Measurements from ENCODE around the gene DDX49. TPM values are rescaled to one million over a fixed set of nuclear protein-coding genes. Genes with fewer than 3 reads are reported as not detected.

Gene DDX49
- total RNA-seq, 1 donor from 2014 or later: 54.9 TPM

- Mint-ChIP-seq H3K9me3 (no peaks in the 10 kb centered on the region), H3K4me1 (no peaks in the 10 kb centered on the region), H3K4me3 (no peak overlapping the region), H3K27ac (ENCODE audit: unreplicated experiment) (no peak overlapping the region), H3K27me3 (ENCODE audit: low read depth) (no peaks in the 10 kb centered on the region), H3K36me3 (ENCODE audit: low read depth) (no peaks in the 10 kb centered on the region)
- no peak for TF ChIP-seq CTCF (conservative IDR thresholded peaks at IDR 0.05)
- no peak for DNase-seq (ENCODE audit: low read depth, low spot score)
These were observed 12.7 kb upstream of the DDX49 start for GRCh38 chr19:18906605-18907519.

- Mint-ChIP-seq H3K36me3 (ENCODE audit: low read depth) (peaks cover 6% of the 10 kb centered on the region), H3K9me3 (no peaks in the 10 kb centered on the region), H3K27ac (ENCODE audit: unreplicated experiment) (no peak overlapping the region), H3K4me1 (no peaks in the 10 kb centered on the region), H3K27me3 (ENCODE audit: low read depth) (no peaks in the 10 kb centered on the region), H3K4me3 (no peak overlapping the region)
- DNase-seq (ENCODE audit: low read depth, low spot score): no peak
- TF ChIP-seq CTCF (conservative IDR thresholded peaks at IDR 0.05): no peak
These were observed 10.4 kb upstream of the DDX49 start for GRCh38 chr19:18908917-18909619.

GRCh38 chr19:18910010-18910409, 9.5 kb upstream of the DDX49 start:
- Mint-ChIP-seq H3K4me3 (no peak overlapping the region), H3K27ac (ENCODE audit: unreplicated experiment) (no peak overlapping the region), H3K36me3 (ENCODE audit: low read depth) (peaks cover 6% of the 10 kb centered on the region), H3K4me1 (no peaks in the 10 kb centered on the region), H3K9me3 (no peaks in the 10 kb centered on the region), H3K27me3 (ENCODE audit: low read depth) (no peaks in the 10 kb centered on the region)
- TF ChIP-seq CTCF (conservative IDR thresholded peaks at IDR 0.05): no peak
- DNase-seq (ENCODE audit: low read depth, low spot score): no peak

GRCh38 chr19:18910801-18911436, 8.6 kb upstream of the DDX49 start:
- TF ChIP-seq CTCF (conservative IDR thresholded peaks at IDR 0.05): no peak
- Mint-ChIP-seq H3K27me3 (ENCODE audit: low read depth) (no peaks in the 10 kb centered on the region), H3K36me3 (ENCODE audit: low read depth) (peaks cover 6% of the 10 kb centered on the region), H3K9me3 (no peaks in the 10 kb centered on the region), H3K27ac (ENCODE audit: unreplicated experiment) (no peak overlapping the region), H3K4me1 (no peaks in the 10 kb centered on the region), H3K4me3 (no peak overlapping the region)
- no peak for DNase-seq (ENCODE audit: low read depth, low spot score)

- Mint-ChIP-seq H3K27ac (ENCODE audit: unreplicated experiment) (no peak overlapping the region), H3K27me3 (ENCODE audit: low read depth) (no peaks in the 10 kb centered on the region), H3K4me1 (peaks cover 4% of the 10 kb centered on the region), H3K36me3 (ENCODE audit: low read depth) (peaks cover 6% of the 10 kb centered on the region), H3K4me3 (no peak overlapping the region), H3K9me3 (no peaks in the 10 kb centered on the region)
- TF ChIP-seq CTCF (conservative IDR thresholded peaks at IDR 0.05): no peak
- no peak for DNase-seq (ENCODE audit: low read depth, low spot score)
These were observed 6.6 kb upstream of the DDX49 start for GRCh38 chr19:18912933-18913332.

Data from neural crest cell (in vitro differentiated cells).